ENCODE results near the gene CLK4. TPM values are rescaled to one million over a fixed set of nuclear protein-coding genes. Genes with fewer than 3 reads are reported as not detected.

The CLK4 gene
- total and polyA plus RNA-seq, 2 of the 8 experiments (the other 6 are each of a cell fraction or from before 2014, with no cell fraction given), result 8.1 to 12.6 TPM

- TF ChIP-seq, protein P1, sequence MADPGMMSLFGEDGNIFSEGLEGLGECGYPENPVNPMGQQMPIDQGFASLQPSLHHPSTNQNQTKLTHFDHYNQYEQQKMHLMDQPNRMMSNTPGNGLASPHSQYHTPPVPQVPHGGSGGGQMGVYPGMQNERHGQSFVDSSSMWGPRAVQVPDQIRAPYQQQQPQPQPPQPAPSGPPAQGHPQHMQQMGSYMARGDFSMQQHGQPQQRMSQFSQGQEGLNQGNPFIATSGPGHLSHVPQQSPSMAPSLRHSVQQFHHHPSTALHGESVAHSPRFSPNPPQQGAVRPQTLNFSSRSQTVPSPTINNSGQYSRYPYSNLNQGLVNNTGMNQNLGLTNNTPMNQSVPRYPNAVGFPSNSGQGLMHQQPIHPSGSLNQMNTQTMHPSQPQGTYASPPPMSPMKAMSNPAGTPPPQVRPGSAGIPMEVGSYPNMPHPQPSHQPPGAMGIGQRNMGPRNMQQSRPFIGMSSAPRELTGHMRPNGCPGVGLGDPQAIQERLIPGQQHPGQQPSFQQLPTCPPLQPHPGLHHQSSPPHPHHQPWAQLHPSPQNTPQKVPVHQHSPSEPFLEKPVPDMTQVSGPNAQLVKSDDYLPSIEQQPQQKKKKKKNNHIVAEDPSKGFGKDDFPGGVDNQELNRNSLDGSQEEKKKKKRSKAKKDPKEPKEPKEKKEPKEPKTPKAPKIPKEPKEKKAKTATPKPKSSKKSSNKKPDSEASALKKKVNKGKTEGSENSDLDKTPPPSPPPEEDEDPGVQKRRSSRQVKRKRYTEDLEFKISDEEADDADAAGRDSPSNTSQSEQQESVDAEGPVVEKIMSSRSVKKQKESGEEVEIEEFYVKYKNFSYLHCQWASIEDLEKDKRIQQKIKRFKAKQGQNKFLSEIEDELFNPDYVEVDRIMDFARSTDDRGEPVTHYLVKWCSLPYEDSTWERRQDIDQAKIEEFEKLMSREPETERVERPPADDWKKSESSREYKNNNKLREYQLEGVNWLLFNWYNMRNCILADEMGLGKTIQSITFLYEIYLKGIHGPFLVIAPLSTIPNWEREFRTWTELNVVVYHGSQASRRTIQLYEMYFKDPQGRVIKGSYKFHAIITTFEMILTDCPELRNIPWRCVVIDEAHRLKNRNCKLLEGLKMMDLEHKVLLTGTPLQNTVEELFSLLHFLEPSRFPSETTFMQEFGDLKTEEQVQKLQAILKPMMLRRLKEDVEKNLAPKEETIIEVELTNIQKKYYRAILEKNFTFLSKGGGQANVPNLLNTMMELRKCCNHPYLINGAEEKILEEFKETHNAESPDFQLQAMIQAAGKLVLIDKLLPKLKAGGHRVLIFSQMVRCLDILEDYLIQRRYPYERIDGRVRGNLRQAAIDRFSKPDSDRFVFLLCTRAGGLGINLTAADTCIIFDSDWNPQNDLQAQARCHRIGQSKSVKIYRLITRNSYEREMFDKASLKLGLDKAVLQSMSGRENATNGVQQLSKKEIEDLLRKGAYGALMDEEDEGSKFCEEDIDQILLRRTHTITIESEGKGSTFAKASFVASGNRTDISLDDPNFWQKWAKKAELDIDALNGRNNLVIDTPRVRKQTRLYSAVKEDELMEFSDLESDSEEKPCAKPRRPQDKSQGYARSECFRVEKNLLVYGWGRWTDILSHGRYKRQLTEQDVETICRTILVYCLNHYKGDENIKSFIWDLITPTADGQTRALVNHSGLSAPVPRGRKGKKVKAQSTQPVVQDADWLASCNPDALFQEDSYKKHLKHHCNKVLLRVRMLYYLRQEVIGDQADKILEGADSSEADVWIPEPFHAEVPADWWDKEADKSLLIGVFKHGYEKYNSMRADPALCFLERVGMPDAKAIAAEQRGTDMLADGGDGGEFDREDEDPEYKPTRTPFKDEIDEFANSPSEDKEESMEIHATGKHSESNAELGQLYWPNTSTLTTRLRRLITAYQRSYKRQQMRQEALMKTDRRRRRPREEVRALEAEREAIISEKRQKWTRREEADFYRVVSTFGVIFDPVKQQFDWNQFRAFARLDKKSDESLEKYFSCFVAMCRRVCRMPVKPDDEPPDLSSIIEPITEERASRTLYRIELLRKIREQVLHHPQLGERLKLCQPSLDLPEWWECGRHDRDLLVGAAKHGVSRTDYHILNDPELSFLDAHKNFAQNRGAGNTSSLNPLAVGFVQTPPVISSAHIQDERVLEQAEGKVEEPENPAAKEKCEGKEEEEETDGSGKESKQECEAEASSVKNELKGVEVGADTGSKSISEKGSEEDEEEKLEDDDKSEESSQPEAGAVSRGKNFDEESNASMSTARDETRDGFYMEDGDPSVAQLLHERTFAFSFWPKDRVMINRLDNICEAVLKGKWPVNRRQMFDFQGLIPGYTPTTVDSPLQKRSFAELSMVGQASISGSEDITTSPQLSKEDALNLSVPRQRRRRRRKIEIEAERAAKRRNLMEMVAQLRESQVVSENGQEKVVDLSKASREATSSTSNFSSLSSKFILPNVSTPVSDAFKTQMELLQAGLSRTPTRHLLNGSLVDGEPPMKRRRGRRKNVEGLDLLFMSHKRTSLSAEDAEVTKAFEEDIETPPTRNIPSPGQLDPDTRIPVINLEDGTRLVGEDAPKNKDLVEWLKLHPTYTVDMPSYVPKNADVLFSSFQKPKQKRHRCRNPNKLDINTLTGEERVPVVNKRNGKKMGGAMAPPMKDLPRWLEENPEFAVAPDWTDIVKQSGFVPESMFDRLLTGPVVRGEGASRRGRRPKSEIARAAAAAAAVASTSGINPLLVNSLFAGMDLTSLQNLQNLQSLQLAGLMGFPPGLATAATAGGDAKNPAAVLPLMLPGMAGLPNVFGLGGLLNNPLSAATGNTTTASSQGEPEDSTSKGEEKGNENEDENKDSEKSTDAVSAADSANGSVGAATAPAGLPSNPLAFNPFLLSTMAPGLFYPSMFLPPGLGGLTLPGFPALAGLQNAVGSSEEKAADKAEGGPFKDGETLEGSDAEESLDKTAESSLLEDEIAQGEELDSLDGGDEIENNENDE (IDR thresholded peaks at IDR 0.05; ENCODE audit: insufficient replicate concordance, low read length), result peak; percentile 53
These were observed 62.5 kb downstream of the CLK4 start (continued) for GRCh38 chr5:178564397-178564796.

Data from H1 (cell line).